Measurements from ENCODE around the gene CCDC141.

Gene CCDC141

GRCh38 chr2:178908810-178909209 lies 141.1 kb downstream of the CCDC141 start:
- no peak for DNase-seq

- DNase-seq, result no peak
These were observed 144.7 kb downstream of the CCDC141 start for GRCh38 chr2:178905261-178905660.

- DNase-seq, result no peak
These were observed 150.3 kb downstream of the CCDC141 start for GRCh38 chr2:178899656-178900055.

- DNase-seq, result no peak
These were observed 154.1 kb downstream of the CCDC141 start for GRCh38 chr2:178895872-178896271.

- no peak for DNase-seq
These were observed 154.8 kb downstream of the CCDC141 start for GRCh38 chr2:178895171-178895570.

- no peak for DNase-seq
These were observed 156.9 kb downstream of the CCDC141 start for GRCh38 chr2:178892751-178893625.

GRCh38 chr2:178891959-178892485 lies 157.9 kb downstream of the CCDC141 start:
- no peak for DNase-seq

- DNase-seq, result peak; percentile 19 to 62
These were observed 158.5 kb downstream of the CCDC141 start for GRCh38 chr2:178891265-178891958.

- DNase-seq, result no peak
These were observed 163.9 kb downstream of the CCDC141 start for GRCh38 chr2:178886006-178886405.

- DNase-seq, result no peak
These were observed 165.5 kb downstream of the CCDC141 start for GRCh38 chr2:178884440-178884839.

GRCh38 chr2:178882666-178883440 lies 167.1 kb downstream of the CCDC141 start:
- peak; percentile 4 to 37 for DNase-seq

GRCh38 chr2:178881075-178881474 lies 168.9 kb downstream of the CCDC141 start:
- no peak for DNase-seq

- DNase-seq, result no peak
These were observed 169.7 kb downstream of the CCDC141 start for GRCh38 chr2:178880257-178880656.

GRCh38 chr2:178877874-178878273 lies 172.1 kb downstream of the CCDC141 start:
- DNase-seq, result no peak

- no peak for DNase-seq
These were observed 175.3 kb downstream of the CCDC141 start for GRCh38 chr2:178874529-178875240.

- DNase-seq, result no peak
These were observed 176.0 kb downstream of the CCDC141 start for GRCh38 chr2:178873912-178874311.

GRCh38 chr2:178871536-178871935 lies 178.4 kb downstream of the CCDC141 start:
- no peak for DNase-seq

- DNase-seq, result peak; percentile 42 to 75
These were observed 179.2 kb downstream of the CCDC141 start for GRCh38 chr2:178870703-178871102.

- no peak for DNase-seq
These were observed 183.9 kb downstream of the CCDC141 start for GRCh38 chr2:178865999-178866398.

GRCh38 chr2:178865146-178865936 lies 184.6 kb downstream of the CCDC141 start:
- no peak for DNase-seq

- no peak for DNase-seq
These were observed 185.9 kb downstream of the CCDC141 start for GRCh38 chr2:178863856-178864620.

Measured in SW 1271 (cell line).